GM18858 (cell line): Measurements from ENCODE around the gene TLR1.
"Not testable (repeated sequence)": the region's sequence is repeated elsewhere in the genome, so short reads cannot be mapped to it uniquely, and the experiment has no call there.

Source experiments
- ATAC-seq: cut with Tn5 transposase; IDR thresholded peaks from one replicate; pipeline ENCODE4 v1.9.1; 2021; ENCODE audit not compliant: unreplicated experiment

The TLR1 gene

DNA sequence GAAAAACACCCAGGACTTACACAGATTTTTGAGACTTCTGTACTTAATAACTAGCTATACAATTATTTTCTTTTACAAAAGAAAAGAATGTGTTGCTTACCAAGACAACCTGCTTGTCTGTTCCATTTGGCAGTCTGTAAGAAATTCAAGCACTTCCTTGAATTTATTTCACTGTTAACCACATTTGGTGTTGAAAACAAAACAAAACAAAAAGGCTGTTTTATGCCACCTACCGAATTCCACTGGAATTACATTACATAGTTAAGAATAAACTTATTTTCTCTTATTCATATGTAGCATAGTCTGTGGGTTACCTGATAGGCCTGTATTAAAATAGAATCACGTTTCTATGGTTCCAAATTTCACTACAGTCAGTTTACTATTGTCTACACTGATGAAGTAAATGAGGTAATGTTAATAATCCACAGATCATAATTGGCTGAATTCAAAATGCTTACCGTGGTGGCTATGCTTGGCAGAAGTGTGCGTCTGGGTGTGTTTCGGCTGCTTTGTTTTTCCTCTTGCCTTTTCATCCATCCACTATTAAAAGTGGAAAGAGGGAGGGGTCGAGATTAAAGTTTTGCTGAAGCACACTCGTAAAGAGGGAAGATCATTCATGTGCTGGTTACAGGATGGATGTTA, at the start of gene TLR1:
Gene TLR1 (minus strand): TSS at position 138 of the 642 bp plus-strand sequence. CDS start 5,960 bp downstream, outside the sequence.
- ATAC-seq, result peak; percentile 16

- ATAC-seq, result no peak
Measured at GRCh38 chr4:38846015-38846414, 41.4 kb upstream of the TLR1 start.

GRCh38 chr4:38842994-38843393, 38.4 kb upstream of the TLR1 start:
- no peak for ATAC-seq

GRCh38 chr4:38837849-38838248, 33.3 kb upstream of the TLR1 start:
- no peak for ATAC-seq

- no peak for ATAC-seq
Measured at GRCh38 chr4:38837334-38837733, 32.7 kb upstream of the TLR1 start.

GRCh38 chr4:38834570-38834969, 30.0 kb upstream of the TLR1 start:
- ATAC-seq, result no peak

DNA sequence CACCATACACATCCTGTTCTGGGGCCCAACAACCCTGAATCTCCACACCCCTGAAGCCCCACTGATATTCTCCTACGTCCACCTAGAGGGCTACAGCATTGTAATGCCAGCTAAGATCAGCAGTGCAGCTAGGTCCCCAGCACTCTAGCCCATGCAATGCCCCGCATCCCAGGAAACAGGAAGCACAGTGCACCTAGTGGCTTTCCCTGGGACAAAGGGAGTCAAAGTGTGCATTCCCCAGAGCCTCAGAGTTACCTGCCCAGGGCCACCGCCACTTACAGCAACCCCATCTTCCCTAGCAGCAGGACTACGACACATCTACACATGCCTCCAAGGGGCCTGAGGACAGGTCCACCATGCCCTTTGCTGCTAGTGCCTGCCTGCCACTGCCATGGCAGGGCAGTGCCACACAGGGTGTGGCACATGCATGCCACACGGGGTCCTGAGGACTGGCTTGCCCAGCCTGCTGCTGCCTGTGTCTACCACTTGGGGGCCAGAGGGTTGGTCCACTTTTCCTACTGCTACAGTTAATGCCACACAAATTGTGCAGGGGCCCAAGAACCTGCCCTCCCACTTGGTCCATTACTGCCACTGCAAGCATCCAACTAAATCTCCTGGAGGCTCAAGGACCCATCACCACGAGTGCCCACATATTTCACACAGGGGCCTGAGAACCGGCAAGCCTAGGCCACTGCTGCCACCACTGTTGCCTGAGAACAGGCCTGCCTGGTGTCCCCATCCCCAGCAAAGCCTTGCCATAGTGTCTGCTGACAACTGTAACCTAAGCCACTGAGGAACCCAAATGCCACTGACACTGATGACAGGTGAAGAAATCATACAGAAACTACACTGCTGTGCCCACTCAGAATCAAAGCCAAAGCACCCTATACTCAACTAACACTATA, 28.3 kb upstream of the TLR1 start:
- no peak for ATAC-seq

GRCh38 chr4:38832206-38832605, 27.6 kb upstream of the TLR1 start:
- ATAC-seq, result no peak

DNA sequence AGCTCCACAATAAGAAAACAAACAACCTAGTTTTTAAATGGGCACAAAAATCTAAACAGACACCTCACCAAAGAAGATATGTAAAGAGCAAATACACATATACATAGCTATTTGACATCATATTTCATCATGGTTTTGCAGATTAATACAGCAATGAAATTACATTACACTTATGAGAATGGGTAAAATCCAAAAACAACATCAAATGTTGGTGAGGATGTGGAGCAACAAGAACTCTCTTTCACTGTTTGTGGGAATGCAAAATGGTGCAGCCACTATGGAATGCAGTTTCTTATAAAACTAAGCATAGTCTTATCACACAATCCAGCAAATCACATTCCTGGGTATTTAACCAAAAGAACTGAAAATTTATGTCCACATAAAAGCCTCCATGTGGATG, 27.1 kb upstream of the TLR1 start:
- ATAC-seq, result no peak

GRCh38 chr4:38829237-38829636, 24.6 kb upstream of the TLR1 start:
- ATAC-seq, result no peak

- ATAC-seq, result no peak
Measured at GRCh38 chr4:38823766-38824165, 19.2 kb upstream of the TLR1 start.

DNA sequence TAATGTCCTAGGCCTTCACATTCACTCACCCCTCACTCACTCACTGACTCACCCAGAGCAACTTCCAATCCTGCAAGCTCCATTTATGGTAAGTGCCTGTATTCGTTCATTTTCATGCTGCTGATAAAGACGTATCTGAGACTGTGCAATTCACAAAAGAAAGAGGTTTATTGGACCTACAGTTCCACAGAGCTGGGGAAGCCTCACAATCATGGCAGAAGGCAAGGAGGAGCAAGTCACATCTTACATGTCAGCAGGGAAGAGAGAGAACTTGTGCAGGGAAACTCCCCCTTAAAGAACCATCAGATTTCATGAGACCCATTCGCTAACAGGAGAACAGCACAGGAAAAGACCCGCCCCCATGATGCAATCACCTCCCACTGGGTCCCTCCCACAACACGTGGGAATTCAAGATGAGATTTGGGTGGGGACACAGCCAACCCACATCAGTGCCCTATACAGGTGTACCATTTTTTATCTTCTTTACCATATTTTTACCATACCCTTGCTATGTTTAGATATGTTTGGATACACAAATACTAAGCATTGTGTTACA, 18.2 kb upstream of the TLR1 start:
- no peak for ATAC-seq

GRCh38 chr4:38821739-38822138, 17.1 kb upstream of the TLR1 start:
- no peak for ATAC-seq

- ATAC-seq, result peak; percentile 45
Measured at GRCh38 chr4:38820329-38821061, 15.9 kb upstream of the TLR1 start.

DNA sequence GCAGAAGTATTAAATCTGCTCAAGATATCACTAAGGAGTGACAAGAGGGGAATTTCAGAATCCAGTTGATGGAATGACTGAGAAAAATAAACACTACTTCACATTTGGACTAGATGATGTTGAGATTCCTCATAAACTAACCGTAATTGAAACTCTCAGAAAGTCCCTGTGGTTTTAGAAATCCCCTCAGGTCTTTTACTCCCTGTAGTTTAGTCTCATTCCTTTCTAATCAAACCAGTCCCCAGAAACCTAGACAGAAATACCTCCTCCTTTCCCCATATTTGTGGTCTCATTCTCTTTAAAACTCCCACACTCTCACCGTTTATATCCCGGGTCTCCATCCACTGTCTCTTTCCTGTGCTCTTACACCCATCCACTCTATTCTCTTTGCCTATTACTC, 15.0 kb upstream of the TLR1 start:
- ATAC-seq, result no peak

GRCh38 chr4:38818441-38818976, 13.9 kb upstream of the TLR1 start:
- peak; percentile 44 for ATAC-seq

GRCh38 chr4:38815885-38816782, 11.5 kb upstream of the TLR1 start:
- no peak for ATAC-seq

- no peak for ATAC-seq
Measured at GRCh38 chr4:38814386-38814785, 9.8 kb upstream of the TLR1 start.

DNA sequence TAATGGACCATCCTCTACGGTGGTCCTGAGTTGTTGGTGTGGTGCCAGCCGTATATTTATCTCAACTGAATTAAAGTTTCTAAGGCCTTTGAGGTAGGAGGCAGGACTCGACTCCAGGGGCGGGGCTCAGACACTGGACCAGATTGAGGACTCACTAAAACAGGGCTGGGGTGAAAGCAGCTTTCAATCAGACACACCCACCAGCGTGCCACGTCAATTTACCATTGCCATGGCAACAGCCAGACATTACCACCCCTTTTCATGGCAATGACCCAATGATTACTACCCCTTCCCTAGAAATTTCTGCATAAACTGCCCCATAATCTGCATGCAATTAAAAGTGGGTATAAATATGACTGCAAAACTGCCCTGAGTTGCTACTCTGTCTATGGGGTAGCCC, 6.7 kb upstream of the TLR1 start:
- ATAC-seq, result no peak

- not testable (repeated sequence) for ATAC-seq
Measured at GRCh38 chr4:38807462-38807861, 2.9 kb upstream of the TLR1 start.
